Stimulated activated CD4-positive, alpha-beta T cell treated with anti-CD3 and anti-CD28 coated beads, Interleukin-2, amount 100 ng/mL, for 48 hours (primary cell): ENCODE results near the gene TNRC18.

Experiments used
- DNase-seq, 2 donors: peaks; one replicate each; pipeline ENCODE4 v3.0.0-alpha.2; 2020

Gene TNRC18

DNA sequence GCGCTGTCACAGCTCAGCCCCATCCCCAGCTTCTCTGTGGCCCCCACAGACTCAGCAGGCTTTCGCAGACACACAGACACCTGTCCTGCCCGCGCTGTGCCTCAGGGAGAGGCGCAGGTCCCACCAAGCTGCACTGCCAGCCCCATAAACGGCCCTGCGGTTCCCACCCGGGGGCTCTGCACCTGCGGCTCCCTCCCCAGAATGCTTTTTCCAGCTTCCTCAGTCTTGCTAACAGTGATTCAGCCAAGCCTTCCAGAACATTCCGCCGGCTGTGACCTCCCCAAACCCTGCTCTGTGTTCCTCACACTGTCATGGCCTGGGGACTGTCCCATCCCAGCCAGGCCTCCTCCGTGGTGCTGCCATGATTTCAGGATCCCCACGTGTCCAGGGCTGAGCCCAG lies 27.8 kb upstream of the TNRC18 start:
- no peak for DNase-seq

DNA sequence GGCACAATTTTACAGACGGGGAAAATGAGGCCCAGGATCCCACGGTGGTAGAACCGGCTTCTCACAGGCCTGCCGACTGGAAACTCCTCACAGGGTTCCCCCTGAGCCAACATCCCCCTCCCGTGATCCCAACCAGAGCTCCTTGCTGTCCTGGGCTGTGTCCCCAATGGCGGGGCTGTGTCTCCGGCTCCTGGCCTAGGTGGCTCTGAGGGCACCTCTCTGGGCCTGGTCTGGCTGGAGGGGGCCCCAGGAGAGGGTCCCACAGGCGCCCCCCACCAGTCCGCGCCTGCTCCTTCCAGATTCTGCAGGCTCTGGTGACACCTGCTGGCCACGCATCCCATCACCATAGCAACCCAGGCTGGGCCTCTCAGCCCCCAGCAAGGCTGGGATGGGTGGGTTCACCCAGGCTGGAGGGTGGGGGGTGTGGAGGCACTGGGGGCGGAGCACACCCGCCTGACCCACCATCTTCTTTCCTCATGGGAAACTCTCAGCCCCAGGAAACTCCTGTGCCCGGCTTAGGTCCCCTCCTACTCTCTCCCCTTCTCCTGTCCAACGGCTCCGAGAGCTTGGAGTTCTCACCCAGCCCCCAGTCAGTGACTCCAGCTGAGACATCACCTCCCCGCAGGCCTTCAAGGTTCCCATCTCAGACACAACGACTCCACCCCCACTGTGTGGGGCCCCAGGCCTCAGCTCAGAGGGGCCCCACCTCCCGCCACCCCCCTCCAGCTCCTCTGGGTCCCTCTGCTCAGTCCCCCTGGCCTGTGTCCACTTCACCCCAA lies 27.1 kb upstream of the TNRC18 start:
- no peak for DNase-seq

DNA sequence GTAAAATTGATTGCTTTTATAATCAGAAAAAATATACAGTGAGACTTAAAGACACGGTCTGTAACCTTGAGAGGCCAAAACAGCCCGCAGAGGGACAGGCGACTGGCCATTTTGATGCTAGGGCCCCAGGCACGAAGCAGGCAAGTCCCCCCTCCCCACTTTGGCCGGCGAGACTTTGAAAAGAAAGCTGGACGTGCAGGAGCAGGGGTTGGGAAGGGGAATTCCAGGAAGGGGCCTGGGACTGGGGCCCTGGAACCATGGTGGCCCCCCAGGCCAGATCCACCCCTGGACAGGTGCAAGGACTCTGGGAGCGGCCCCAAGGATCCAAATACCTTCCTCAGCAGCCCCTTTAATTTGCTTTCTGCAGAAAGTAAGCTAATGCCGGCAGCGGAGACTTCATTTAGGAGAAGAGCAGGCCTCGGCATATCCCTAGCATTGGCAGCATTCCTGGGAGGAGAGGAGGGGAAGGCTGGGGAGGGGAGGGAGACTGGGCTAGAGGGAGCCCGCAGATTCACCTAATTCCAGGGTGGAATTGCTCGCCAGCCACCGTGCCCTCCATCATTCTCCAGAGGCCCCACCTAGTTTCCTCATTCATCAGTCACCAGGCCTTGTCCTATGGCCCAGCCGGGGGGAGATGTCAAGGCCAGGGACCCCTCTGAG lies 24.9 kb upstream of the TNRC18 start:
- no peak for DNase-seq

DNA sequence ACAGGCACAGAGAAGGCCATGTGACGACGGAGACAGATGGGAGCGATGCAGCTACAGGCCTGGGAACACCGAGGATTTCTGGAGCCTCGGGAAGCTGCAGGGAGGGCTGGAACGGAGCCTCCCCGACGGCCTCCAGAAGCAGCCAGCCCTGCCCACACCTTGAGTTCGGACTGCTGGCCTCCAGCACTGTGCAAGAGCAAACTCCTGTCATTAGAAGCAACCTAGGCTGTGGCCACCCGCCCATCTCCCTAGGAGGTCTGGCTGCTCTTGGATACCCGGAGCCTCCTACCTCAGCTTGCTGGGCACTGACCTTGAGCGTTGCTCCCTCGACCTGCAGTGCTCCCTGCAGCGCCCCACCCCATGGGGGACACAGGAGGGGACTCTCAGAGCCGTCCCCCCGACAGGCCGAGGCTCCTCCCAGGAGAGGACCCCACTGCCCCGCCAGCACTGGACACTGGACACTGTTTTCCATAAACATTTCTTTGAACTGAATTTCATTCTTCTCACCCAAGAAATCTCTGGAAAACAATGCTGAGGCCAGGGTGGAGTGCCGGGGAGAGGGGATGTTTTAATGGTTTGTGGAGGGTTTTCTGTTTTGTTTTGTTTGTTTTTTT lies 22.5 kb upstream of the TNRC18 start:
- no peak for DNase-seq

DNA sequence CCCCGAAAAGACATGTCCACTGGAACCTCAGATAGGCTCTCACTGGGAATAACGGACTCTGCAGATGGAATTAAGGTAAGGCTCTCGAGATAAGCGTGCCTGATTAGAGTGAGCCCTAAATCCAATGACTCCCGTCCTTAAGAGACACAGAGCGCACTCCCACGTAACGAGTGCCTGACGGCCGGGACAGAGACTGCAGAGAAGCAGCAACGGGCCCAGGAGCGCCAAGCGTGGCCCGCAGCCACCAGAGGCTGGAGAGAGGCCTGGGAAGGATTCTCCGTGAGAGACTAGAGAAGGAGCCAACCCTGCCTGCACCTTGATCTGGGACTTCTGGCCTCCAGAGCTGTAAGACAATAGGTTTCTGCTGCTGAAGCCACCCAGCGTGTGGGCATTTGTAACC lies 20.0 kb upstream of the TNRC18 start:
- DNase-seq, result no peak

DNA sequence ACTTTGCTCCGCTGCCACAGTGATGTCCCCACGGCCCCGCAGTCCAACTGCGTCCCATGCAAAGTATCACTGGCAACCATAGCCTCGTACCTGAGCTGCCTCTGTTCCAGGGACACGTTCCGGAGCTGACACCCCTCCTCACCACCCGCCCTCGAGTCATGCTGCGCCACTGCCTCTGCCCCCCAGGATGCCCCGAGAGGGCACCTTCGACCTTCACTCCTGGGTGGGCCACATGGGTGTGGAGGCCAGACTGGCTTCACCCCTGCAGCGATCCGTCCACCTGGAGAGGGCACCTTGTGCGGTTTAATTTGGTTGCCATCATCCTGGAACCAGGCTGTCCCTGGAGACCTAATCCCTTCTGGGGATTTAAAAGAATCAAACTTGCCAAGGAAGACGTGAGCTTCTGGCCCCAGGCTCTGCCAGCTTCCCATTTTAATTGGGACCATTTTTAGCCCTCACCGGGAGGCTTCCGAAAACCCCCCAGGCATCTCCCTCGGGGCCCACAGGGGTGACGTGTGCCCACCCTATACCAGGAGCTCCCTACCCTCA lies 19.2 kb upstream of the TNRC18 start:
- DNase-seq, result no peak

DNA sequence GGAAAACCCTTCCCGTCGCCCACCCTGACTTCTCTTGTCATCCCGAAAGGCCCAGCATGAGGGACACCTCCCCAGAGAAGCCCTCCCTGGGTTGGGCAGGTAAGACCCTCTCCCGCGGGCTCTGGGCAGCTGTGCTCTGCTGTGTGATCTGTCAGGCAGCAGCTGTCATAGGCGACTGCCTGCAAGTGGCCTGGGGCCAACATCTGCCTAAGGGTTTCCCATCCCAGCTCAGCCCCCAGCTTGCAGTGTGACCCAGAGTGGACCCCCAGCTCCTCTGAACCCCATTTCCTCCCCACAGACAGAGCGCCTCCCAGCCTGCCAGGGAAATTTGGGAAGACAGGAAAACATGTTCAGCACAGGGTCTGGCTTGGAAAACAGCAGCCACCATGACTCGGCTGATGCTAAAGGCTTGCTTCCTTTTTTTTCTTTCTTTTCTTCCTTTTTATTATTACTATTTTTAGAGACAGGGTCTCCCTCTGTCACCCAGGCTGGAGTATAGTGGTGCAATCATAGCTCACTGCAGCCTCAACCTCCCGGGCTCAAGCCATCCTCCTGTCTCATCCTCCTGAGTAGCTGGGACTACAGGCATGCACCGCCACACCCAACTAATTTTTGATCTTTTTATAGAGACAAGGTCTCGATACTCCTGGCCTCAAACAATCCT lies 18.3 kb upstream of the TNRC18 start:
- no peak for DNase-seq

DNA sequence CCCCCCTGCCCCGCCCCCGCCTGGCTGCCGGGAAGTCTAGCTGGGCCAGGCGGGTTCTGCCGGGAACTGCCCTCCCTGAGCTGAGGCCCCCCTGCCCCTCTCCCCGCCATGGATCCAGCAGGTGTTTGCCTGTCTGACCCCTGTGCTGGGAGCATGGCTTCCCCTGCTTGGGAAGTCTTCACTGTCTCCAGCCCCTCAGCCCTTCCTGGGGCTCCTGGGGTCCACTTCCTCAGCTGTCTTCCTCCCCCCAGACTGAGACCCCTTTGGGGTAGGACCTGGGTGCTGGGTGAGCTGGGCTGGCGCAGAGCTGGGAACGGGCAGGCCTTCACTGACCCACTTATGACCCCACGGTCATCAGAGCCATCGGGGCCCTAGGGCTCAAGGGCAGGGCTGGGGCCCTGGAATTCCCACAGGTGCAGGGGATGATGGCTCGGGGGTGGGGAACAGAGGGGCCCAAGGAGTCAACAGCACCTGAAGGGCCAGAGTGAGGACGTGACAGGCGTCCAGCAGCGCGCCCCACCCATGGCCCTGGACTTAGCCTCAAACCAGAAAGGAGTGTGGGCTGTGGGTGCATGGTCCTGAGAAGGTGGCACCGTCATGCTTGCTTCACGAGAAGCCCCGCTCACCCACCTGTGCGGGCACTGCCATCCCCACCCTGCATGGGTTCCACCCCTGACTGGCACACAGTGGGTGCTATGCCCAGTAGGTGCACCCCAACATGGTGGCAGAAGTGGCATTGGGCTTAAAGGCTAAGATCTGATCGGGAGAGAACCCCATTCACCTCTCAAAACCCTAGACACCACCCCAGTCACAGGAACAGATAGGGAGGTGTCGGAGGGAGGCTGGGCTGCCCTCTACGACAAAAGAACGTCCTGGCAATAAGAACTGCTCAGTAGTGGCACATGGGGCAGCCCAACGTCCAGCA lies 16.2 kb upstream of the TNRC18 start:
- no peak for DNase-seq

DNA sequence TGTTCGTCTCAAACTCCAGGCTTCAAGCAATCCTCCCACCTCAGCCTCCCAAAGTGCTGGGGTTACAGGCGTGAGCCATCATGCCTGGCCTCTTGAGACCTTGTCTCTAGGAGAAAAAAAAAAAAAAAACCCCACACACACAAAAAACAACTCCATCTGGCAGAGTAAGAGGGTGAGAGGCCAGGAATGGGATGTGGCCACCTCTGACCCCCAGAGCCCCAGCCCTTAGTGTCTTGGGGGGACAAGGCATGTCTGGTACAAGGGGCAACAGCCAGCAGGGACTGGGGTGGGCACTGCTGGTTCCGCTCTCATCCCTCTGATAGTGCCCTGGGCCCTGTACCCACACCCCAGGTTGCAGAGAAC lies 15.6 kb upstream of the TNRC18 start:
- DNase-seq, result no peak

DNA sequence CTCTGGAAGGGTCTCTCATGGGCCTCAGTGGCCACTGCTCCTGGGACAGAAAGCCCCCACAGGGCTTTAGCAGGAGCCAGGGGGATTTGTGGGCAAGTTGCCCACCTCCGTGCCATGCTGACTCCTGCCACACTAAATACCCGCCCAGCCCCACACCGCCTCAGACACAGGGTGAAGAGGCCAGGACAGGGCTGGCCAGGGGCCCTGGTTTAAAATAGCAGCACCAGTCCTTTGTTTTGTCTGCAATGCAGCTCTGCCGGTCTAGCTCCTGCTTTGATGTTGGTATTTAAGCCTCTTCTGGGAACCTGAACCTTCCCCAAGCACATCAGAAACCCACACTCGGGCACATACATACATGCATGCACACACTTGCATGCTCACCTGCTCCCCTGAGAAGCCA lies 14.4 kb upstream of the TNRC18 start:
- no peak for DNase-seq

DNA sequence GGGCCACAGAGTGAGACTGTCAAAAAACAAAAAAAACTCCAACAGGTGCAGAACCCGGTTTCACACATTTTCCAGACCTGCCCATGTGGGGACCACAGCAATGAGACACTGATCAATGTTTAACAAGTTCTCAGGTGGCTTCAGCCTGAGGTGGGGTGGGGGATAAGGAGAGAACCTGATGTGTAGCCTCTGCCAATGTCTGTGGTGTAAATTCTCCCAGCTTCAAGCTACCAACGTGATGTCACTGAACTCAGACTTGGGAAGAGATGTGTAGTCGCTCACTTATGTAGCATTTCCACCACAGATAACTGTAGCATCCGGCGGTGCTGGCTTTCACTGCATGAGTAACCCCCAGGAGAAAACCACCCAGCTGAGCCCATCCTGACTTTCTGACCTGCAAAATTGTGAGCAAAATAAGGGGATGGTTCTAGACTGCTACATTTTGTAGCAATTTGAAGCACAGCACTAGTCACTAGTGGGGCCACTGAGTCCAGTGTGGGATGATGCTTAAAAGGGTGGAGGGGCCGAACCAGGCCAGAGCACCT lies 13.8 kb upstream of the TNRC18 start:
- DNase-seq, result no peak

DNA sequence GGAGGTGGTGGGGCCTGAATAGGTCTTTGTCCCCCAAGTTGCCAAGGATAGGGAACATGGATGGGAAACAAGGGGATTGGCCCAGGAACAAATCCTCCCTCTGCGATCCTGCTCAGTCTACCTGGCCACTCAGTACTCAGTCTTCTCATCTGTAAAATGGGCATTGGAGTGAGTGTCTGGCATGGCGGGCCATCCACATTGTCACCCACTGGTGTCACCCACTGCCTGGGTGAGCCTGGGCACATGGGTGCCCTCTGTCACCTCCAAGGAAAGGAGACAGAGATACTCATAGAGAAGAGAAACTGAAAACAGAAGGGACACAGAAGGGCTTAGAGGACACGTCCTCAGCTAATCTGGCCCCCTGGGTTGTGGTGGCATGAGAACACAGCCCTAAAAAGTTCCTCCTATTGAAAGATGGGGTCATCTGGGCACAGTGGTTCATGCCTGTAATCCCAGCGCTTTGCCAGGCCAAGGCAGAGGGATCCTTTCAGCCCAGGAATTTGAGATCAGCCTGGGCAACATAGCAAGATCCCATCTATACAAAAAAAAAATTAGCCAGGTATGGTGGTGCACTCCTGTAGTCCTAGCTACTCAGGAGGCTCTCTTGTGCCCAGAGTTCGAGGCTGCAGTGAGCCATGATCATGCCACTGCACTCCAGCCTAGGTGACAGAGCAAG lies 12.5 kb upstream of the TNRC18 start:
- DNase-seq, result no peak

DNA sequence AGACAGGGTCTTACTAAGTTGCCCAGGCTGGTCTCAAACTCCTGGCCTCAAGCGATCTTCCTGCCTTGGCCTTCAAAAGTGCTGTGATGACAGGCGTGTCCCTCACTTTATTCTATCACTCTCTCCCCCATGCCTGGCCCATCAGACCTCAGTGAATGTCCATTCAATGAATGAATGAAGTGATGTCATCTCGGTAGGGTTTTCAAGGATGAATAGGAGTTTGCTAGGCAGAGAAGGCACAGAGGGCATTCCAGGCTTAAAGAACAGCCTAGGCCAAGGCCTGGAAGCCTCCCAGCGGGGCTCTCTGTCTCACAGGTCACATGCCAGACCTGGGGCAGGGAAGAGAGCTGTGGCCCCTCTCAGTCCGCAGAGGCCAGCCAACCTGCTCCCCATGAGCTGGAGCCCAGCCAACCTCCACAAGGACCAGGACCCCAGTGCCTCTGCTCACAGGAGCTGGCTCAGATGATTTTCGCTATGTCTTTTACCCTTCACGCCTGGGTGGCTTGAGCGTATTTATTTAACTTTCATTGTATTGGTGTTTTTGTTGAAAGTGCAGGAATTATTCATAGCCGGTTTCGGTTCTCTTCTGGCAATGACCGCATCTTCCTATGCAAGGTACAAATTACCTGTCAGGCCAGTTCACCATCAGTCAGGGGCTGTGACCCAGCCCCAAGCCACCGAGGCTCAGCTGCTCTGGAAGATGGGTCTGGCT lies 11.8 kb upstream of the TNRC18 start:
- DNase-seq, result no peak

DNA sequence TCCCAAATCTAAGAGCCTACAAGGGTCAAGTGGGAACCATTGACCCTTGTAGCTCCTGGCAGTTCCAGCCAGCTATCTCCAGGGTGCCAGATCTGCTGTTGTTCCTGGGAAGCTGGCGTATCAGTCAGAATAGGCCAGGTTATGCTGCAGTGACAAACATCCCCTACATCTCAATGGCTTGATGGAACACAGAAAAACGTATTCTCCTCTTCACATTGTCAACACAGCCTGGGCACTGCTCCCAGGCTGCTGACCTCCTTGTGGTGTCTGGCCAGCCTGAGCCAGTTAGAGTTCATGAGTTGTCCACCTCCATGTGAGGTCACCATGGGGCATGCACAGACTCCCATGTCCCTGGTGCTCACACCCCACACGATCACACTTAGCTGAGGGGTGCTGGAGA lies 9.5 kb upstream of the TNRC18 start:
- DNase-seq, result no peak

DNA sequence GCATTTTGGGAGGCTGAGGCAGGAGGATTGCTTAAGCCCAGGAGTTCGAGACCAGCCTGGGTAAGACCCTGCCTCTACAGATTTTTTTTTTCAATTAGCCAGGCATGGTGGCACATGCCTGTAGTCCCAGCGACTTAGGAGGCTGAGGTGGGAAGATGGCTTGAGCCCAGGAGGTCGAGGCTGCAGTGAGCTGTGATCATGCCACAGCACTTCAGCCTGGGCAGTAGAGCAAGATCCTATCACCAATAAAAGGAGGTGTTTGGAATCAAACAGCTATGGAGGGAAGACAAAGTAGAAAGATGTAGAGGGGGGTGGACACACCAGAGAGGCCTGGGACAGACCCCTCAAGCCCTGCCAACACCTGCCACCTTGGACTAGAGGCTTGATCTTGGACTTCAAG lies 9.1 kb upstream of the TNRC18 start:
- no peak for DNase-seq

DNA sequence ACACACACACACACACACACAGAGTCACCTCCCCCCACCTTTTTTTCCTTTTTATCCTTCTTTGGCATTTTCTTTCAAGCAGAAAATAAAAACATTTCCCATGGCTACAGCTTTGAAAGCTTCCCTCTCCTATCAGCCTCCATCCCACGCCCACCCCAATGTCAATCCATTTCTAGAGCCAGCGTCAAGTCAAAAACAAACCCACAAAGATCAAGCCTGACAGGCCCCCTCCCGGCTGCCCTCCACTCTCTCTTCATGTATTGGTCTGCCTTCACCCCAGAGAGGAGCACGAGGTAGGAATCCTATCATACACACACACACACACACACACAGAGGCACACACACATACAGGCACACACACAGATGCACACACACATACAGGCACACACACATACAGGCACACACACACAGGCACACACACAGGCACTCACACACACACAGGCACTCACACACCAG lies 8.0 kb upstream of the TNRC18 start:
- no peak for DNase-seq

DNA sequence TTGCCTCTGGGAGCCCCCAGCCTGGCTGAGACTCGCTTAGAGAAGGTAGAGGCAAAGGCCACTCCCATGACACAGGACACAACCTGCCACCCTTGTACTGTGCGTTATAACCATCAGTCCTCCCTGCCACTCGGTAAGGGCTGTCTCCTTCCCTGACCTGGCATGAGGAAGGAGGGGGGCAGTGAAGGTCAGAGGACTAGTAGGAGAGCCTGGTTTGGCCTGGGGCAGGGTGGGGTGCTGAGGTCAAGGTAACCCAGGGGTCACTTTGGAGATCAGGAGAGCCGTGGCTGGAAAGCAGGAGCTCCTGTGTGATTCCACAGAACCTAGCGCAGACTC lies 6.9 kb upstream of the TNRC18 start:
- no peak for DNase-seq

DNA sequence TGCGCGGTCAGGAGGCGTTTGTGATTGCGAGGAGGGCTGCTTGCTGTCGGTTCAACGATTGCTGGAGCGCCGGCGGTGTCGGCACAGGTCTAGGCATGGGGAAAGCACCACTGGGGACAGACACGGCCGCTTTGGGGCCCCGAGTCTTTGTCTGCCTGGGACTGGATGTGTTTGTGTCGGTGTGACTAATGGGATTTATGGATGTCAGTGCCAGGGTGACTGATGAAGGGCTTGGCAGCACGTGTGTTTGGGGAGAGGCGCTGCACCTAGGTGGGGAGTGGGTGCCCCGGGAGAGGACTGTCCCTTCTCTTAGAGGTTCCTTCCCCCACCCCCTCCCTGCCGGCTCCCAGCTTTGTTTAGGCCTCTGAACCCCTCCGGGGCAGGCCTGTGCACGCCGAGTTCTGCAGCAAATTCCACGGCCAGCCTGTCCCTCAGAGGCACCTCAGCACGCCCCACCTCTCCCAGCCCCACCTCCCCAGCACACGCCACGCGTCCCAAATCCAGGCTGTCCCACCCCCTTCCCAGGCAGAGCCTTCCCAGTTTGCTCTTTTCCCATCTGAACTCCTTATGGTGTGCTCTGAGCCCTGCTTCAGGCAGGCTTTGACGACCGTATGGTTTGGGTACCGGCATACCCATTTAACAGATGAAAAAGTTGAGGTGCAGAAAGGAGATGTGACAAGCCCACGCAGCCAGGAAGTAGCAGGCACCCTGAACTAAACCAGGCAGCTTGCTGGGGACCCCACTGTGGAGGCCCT lies 6.4 kb upstream of the TNRC18 start:
- DNase-seq, result no peak

DNA sequence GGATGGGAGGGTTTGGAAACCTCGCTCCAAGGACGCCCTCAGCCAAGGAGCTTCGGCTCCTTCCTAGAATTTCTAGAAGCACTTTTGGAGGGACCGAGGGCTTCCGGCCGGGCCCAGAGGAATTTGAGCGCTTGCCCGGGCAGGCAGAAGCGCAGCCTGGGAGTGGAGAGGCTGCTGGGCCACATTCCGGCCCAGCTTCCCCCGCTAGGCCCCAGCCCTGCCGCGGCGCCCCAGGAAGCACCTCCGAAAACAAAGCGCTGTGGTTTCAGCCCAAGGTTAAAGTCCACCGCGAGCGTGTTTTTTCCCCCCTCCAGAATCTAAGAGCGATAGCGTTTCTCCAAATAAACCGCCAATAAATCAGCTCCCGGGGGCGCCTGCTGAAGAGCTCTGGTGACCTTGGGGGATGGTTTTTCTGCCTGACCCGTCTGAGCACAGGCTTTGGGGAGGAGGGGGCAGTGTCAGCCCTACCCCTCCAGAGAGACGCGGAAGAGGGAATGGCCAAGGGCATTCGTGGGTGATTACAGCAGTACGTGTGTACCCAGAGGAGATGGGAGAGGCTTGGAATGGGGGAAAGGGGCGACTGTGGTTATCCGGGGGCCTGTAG lies 5.7 kb upstream of the TNRC18 start:
- DNase-seq, result no peak
